ENCODE measurements around the gene PFDN1.

The PFDN1 gene

DNA sequence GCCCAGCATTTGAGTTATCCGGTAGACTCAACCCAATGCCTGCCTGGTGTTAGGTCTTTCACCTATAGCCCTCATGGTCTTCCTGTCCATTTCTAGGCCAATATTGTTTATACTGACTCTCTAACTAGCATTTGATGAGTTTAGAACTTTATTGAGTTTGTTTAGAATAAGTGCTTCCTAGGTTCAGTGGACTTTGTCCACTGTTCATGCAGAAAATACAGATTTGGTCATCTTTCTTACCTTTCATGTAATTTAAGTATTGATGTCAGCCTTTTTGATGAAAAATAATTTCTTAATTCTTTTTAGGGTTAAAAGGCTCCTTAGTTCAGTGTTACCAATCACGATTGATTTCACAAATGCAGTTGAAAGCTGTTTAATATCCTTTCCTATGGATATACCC is 105.9 kb downstream of the PFDN1 start:
- no peak for ATAC-seq

DNA sequence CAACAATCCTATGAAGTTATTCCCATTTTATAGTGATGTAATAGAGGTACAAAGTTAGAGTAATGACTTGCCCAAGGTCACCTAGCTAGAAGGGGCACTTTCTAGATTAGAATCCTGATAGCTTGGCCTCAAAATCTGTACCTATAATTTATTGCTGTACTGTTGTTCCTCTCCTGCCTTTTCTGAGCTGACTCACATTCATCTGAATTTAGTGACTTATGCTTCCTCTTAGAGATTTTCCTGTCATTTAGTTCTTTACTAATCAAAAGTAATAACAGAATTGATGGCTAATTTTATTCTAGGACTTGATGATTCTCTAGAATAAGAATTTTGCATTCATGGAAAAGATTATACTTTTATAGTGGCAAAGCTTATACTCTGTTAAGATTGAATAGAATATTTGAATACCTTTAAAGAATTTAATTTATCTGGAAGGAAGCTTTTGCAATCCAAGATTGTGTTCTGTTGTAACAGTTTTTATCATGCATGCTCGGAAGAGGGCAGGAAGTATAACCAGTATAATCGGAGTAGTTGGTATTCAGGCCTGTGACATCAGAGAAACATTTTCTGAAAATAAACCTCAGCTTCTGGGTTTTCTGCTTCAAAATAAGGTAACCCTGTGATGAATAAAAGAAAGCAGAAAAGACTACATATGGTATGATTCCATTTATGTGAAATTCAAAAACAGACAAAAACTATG is 106.6 kb downstream of the PFDN1 start:
- no peak for ATAC-seq

More for the DNA sequence above, 105.9 kb downstream of the PFDN1 start:
- TF ChIP-seq OSR1 (CRISPR knock-in tag; IDR thresholded peaks at IDR 0.05), result no peak
- no peak for TF ChIP-seq RARB (CRISPR knock-in tag; IDR thresholded peaks at IDR 0.05)
- no peak for TF ChIP-seq ZFP3 (CRISPR knock-in tag; IDR thresholded peaks at IDR 0.05)
- TF ChIP-seq ZNF8 (CRISPR knock-in tag; IDR thresholded peaks at IDR 0.05), result no peak
- TF ChIP-seq PPARA (CRISPR knock-in tag; IDR thresholded peaks at IDR 0.05; ENCODE audit: borderline replicate concordance), result no peak
- TF ChIP-seq, protein P1, sequence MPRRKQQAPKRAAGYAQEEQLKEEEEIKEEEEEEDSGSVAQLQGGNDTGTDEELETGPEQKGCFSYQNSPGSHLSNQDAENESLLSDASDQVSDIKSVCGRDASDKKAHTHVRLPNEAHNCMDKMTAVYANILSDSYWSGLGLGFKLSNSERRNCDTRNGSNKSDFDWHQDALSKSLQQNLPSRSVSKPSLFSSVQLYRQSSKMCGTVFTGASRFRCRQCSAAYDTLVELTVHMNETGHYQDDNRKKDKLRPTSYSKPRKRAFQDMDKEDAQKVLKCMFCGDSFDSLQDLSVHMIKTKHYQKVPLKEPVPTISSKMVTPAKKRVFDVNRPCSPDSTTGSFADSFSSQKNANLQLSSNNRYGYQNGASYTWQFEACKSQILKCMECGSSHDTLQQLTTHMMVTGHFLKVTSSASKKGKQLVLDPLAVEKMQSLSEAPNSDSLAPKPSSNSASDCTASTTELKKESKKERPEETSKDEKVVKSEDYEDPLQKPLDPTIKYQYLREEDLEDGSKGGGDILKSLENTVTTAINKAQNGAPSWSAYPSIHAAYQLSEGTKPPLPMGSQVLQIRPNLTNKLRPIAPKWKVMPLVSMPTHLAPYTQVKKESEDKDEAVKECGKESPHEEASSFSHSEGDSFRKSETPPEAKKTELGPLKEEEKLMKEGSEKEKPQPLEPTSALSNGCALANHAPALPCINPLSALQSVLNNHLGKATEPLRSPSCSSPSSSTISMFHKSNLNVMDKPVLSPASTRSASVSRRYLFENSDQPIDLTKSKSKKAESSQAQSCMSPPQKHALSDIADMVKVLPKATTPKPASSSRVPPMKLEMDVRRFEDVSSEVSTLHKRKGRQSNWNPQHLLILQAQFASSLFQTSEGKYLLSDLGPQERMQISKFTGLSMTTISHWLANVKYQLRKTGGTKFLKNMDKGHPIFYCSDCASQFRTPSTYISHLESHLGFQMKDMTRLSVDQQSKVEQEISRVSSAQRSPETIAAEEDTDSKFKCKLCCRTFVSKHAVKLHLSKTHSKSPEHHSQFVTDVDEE (CRISPR knock-in tag; IDR thresholded peaks at IDR 0.05), result no peak
- no peak for TF ChIP-seq ESRRG (CRISPR knock-in tag; IDR thresholded peaks at IDR 0.05)

More for the DNA sequence above, 106.6 kb downstream of the PFDN1 start:
- TF ChIP-seq CSRNP3 (CRISPR knock-in tag; IDR thresholded peaks at IDR 0.05) (no peak), ISL1 (CRISPR knock-in tag; IDR thresholded peaks at IDR 0.05) (peak; percentile 53; the same call in 1 of the 2 replicates), ESRRG (CRISPR knock-in tag; IDR thresholded peaks at IDR 0.05) (no peak)

Data from SK-N-SH treated with all-trans-retinoic acid at 6 μM for 48 hours (cell line).